H1 (cell line): Measurements from ENCODE around the gene BTRC. TPM values are rescaled to one million over a fixed set of nuclear protein-coding genes. Genes with fewer than 3 reads are reported as not detected.

ENCODE experiments used
- CTCF ChIA-PET: fragments of 300-600 bp; sonication (Branson Sonifier 250); formaldehyde crosslinking; loops from one replicate; lab custom pipeline; 2021; ENCODE audit not compliant: partially characterized antibody; lab: Charles Lee
- POLR2A ChIA-PET: fragments of 300-600 bp; sonication (Branson Sonifier 250); formaldehyde crosslinking; loops from one replicate; lab custom pipeline; 2021; ENCODE audit warnings: inconsistent platforms; ENCODE audit not compliant: partially characterized antibody; lab: Charles Lee
- DNase-seq, 2 experiments: peaks; one replicate each; pipeline versions ENCODE4 v3.0.0 to v3.0.0-alpha.2; 2010 to 2022; ENCODE audit warnings: low spot score in 2 of 2, low read depth in 1 of 2, mixed read lengths in 1 of 2
- FAIRE-seq: peaks from 2 replicates; lab custom pipeline; 2011; peaks lifted over from hg19 to GRCh38; lab: Jason Lieb, UNC
- H2AFZ ChIP-seq: 2 replicates; pipeline ENCODE4 v1.8.1; 2012; ENCODE audit warnings: low read length, inconsistent platforms
- H2AK5ac ChIP-seq: 2 replicates; pipeline ENCODE4 v1.6.1; 2013; ENCODE audit warnings: low read depth, low read length
- H2BK120ac ChIP-seq: replicated peaks from 2 replicates; pipeline ENCODE3; 2013; ENCODE audit warnings: low read depth, low read length, inconsistent platforms
- H2BK12ac ChIP-seq: 2 replicates; pipeline ENCODE4 v1.6.1; 2013; ENCODE audit warnings: low read depth, low read length
- H2BK15ac ChIP-seq: 2 replicates; pipeline ENCODE4 v1.6.1; 2013; ENCODE audit warnings: low read length
- H2BK20ac ChIP-seq: 2 replicates; pipeline ENCODE4 v1.6.1; 2013; ENCODE audit warnings: low read length
- H2BK5ac ChIP-seq: 2 replicates; pipeline ENCODE4 v1.6.1; 2013; ENCODE audit warnings: low read depth, low read length
- H3K14ac ChIP-seq: 2 replicates; pipeline ENCODE4 v1.6.1; 2013; ENCODE audit warnings: inconsistent platforms; ENCODE audit not compliant: insufficient read length
- H3K18ac ChIP-seq: 2 replicates; pipeline ENCODE4 v1.6.1; 2013; ENCODE audit warnings: low read length; ENCODE audit errors: extremely low read depth
- H3K23ac ChIP-seq: 2 replicates; pipeline ENCODE4 v1.6.1; 2013; ENCODE audit warnings: inconsistent platforms; ENCODE audit not compliant: insufficient read length
- H3K23me2 ChIP-seq: 2 replicates; pipeline ENCODE4 v1.6.1; 2013; ENCODE audit warnings: low read depth, low read length
- H3K27ac ChIP-seq: 2 replicates; pipeline ENCODE4 v1.6.1; 2011; ENCODE audit warnings: low read depth, low read length, inconsistent platforms
- H3K27me3 ChIP-seq, 4 experiments: replicated peaks in 1 of 4; 1 replicate in 1 of 4; 2 replicates in 3 of 4; pipeline versions ENCODE4 v1.6.1 to v1.8.1; 2011 to 2013; ENCODE audit warnings: low read length in 3 of 4, mild to moderate bottlenecking in 3 of 4, inconsistent platforms in 2 of 4, mixed read lengths in 2 of 4, moderate library complexity in 1 of 4; ENCODE audit not compliant: control insufficient read depth in 3 of 4, insufficient read depth in 3 of 4; ENCODE audit errors: extremely low read depth in 1 of 4
- H3K36me3 ChIP-seq, 4 experiments: 2 replicates each; pipeline versions ENCODE4 v1.6.1 to v1.8.1; 2011 to 2013; ENCODE audit warnings: mild to moderate bottlenecking in 4 of 4, low read length in 3 of 4, moderate library complexity in 2 of 4, control low read depth in 1 of 4, inconsistent platforms in 1 of 4; ENCODE audit not compliant: insufficient read depth in 4 of 4, control insufficient read depth in 2 of 4
- H3K4ac ChIP-seq: replicated peaks from 2 replicates; pipeline ENCODE3; 2013; ENCODE audit warnings: low read length, low read depth, mixed read lengths, inconsistent platforms; ENCODE audit not compliant: insufficient read length
- H3K4me1 ChIP-seq, 4 experiments: replicated peaks in 1 of 4; 1 replicate in 1 of 4; 2 replicates in 3 of 4; pipeline versions ENCODE4 v1.6.1 to v1.8.1; 2011 to 2013; ENCODE audit warnings: low read length in 3 of 4, inconsistent platforms in 2 of 4, mixed read lengths in 1 of 4; ENCODE audit not compliant: insufficient read depth in 4 of 4, control insufficient read depth in 3 of 4
- H3K4me2 ChIP-seq, 2 experiments: 2 replicates each; pipeline versions ENCODE4 v1.6.1 to v1.8.1; 2011 to 2013; ENCODE audit warnings: low read depth in 2 of 2, low read length in 2 of 2, control low read depth in 1 of 2, inconsistent platforms in 1 of 2, mild to moderate bottlenecking in 1 of 2; ENCODE audit not compliant: insufficient read depth in 1 of 2
- H3K4me3 ChIP-seq, 4 experiments: fragments of 200-600, 300-600 bp in 1 of 4; sonication (generic), shearing (Covaris generic), sonication (Bioruptor Twin) in 1 of 4; 2 replicates each; pipeline versions ENCODE4 v1.5.1 to v1.8.1; 2011 to 2016; ENCODE audit warnings: low read length in 4 of 4, low read depth in 3 of 4, control low read depth in 2 of 4, inconsistent platforms in 2 of 4, mild to moderate bottlenecking in 2 of 4, mixed read lengths in 1 of 4, moderate library complexity in 1 of 4; ENCODE audit not compliant: insufficient read depth in 2 of 4; ENCODE audit errors: extremely low read depth in 1 of 4
- H3K56ac ChIP-seq: replicated peaks from 2 replicates; pipeline ENCODE3; 2013; ENCODE audit warnings: low read depth, mild to moderate bottlenecking, mixed read lengths, low read length, inconsistent platforms; ENCODE audit not compliant: insufficient read length
- H3K79me1 ChIP-seq: 2 replicates; pipeline ENCODE4 v1.6.1; 2013; ENCODE audit warnings: low read depth, low read length, control low read depth
- H3K79me2 ChIP-seq, 2 experiments: 2 replicates each; pipeline versions ENCODE4 v1.6.1 to v1.8.1; 2012 to 2013; ENCODE audit warnings: low read length in 2 of 2, mild to moderate bottlenecking in 2 of 2, inconsistent platforms in 1 of 2; ENCODE audit not compliant: insufficient read depth in 2 of 2, control insufficient read depth in 1 of 2
- H3K9ac ChIP-seq, 4 experiments: replicated peaks in 1 of 4; 1 replicate in 1 of 4; 2 replicates in 3 of 4; pipeline versions ENCODE4 v1.6.1 to v1.8.1; 2011 to 2013; ENCODE audit warnings: low read depth in 3 of 4, low read length in 3 of 4, control low read depth in 2 of 4, mild to moderate bottlenecking in 2 of 4, moderate library complexity in 2 of 4, inconsistent platforms in 1 of 4; ENCODE audit errors: extremely low read depth in 1 of 4
- H3K9me3 ChIP-seq, 2 experiments: 2 replicates each; pipeline versions ENCODE4 v1.6.1 to v1.8.1; 2012 to 2013; ENCODE audit warnings: mild to moderate bottlenecking in 2 of 2, moderate library complexity in 2 of 2, control low read depth in 1 of 2, inconsistent platforms in 1 of 2, low read depth in 1 of 2, low read length in 1 of 2, mixed read lengths in 1 of 2; ENCODE audit not compliant: insufficient read depth in 2 of 2
- H4K20me1 ChIP-seq, 2 experiments: replicated peaks in 1 of 2; 2 replicates each; pipeline versions ENCODE3 to v1.8.1; 2011 to 2013; ENCODE audit warnings: inconsistent platforms in 2 of 2, low read length in 2 of 2, mild to moderate bottlenecking in 1 of 2; ENCODE audit not compliant: insufficient read depth in 2 of 2, control insufficient read depth in 1 of 2
- H4K5ac ChIP-seq: 2 replicates; pipeline ENCODE4 v1.6.1; 2013; ENCODE audit warnings: low read length, low read depth, mixed read lengths, inconsistent platforms; ENCODE audit not compliant: insufficient read length
- H4K8ac ChIP-seq: 2 replicates; pipeline ENCODE4 v1.8.0; 2013; ENCODE audit warnings: mild to moderate bottlenecking, moderate library complexity, low read length, inconsistent platforms; ENCODE audit not compliant: insufficient read depth; ENCODE audit errors: extremely low read depth
- H4K91ac ChIP-seq: replicated peaks from 2 replicates; pipeline ENCODE3; 2013; ENCODE audit warnings: low read length, mixed read lengths, inconsistent platforms; ENCODE audit not compliant: insufficient read length
- ASH2L ChIP-seq: fragments of 200-600, 300-600 bp; sonication (generic); IDR thresholded peaks from one replicate; pipeline ENCODE4 v1.7.1; 2017; ENCODE audit warnings: low read length
- BRCA1 ChIP-seq: IDR thresholded peaks from 2 replicates; pipeline ENCODE4 v1.6.1; 2012; ENCODE audit warnings: low read depth, low read length, improper control_type of control experiment
- JUN ChIP-seq: IDR thresholded peaks from 2 replicates; pipeline ENCODE4 v1.6.1; 2011; ENCODE audit warnings: low read depth, mild to moderate bottlenecking, improper control_type of control experiment, low read length
- NRF1 ChIP-seq: IDR thresholded peaks from 2 replicates; pipeline ENCODE4 v1.6.1; 2011; ENCODE audit warnings: mild to moderate bottlenecking, low read depth, low read length, improper control_type of control experiment
- POLR2AphosphoS5 ChIP-seq: IDR thresholded peaks from 2 replicates; pipeline ENCODE4 v1.6.1; 2011; ENCODE audit warnings: low read depth, low read length
- SIN3A ChIP-seq, 2 experiments: IDR thresholded peaks in 1 of 2; conservative IDR thresholded peaks in 1 of 2; 2 replicates each; pipeline ENCODE4 v1.6.1; 2011 to 2012; ENCODE audit warnings: low read length in 2 of 2, improper control_type of control experiment in 1 of 2, low read depth in 1 of 2, mild to moderate bottlenecking in 1 of 2
- SP2 ChIP-seq: IDR thresholded peaks from 2 replicates; pipeline ENCODE4 v1.6.1; 2012; ENCODE audit warnings: mild to moderate bottlenecking, low read length, inconsistent platforms
- TCF12 ChIP-seq: IDR thresholded peaks from 2 replicates; pipeline ENCODE4 v1.6.1; 2011; ENCODE audit warnings: low read depth, mild to moderate bottlenecking, low read length
- TEAD4 ChIP-seq: IDR thresholded peaks from 2 replicates; pipeline ENCODE4 v1.6.1; 2012; ENCODE audit warnings: low read depth, low read length, inconsistent platforms, mixed read lengths
- YY1 ChIP-seq: IDR thresholded peaks from 2 replicates; pipeline ENCODE4 v1.6.1; 2011; ENCODE audit warnings: low read depth, mild to moderate bottlenecking, low read length
- WGBS, 2 experiments: shearing (Covaris generic) in 1 of 2; methylation state at CpG; one replicate each; pipeline versions ENCODE4 v1.1.6 to v1.1.7; 2013 to 2015; ENCODE audit warnings: low lambda C conversion rate in 2 of 2, mixed read lengths in 2 of 2, inconsistent platforms in 1 of 2, low coverage in 1 of 2, missing lambda C conversion rate in 1 of 2; ENCODE audit not compliant: insufficient replicate concordance in 2 of 2, insufficient coverage in 1 of 2, insufficient read length in 1 of 2; ENCODE audit errors: extremely low coverage in 1 of 2, missing lambda C conversion rate in 1 of 2; 5-methylcytosine and 5-hydroxymethylcytosine counted together
- polyA plus RNA-seq, 7 experiments: library from polyadenylated mRNA; depleted of rRNA in 3 of 7; stranded (reverse) in 5 of 7; unstranded in 2 of 7; fragments of >200 nt in 5 of 7; fragments of 200-250 nt in 2 of 7; gene quantifications; 1 replicate in 5 of 7; 2 replicates in 1 of 7; 4 replicates in 1 of 7; pipeline versions ENCODE4 v1.2.1 to v1.2.3, GENCODE V29; 2011 to 2013; ENCODE audit warnings: missing spikeins in 2 of 7, mixed read lengths in 2 of 7
- total RNA-seq: library from RNA; stranded (reverse); fragmentation: NEBNext Ultra II Directional; extraction: Animal tissue kit (Norgen Biotek cat#: 25700); gene quantifications from 2 replicates; pipeline ENCODE4 v1.2.1, GENCODE V29; 2021

The BTRC gene
- total and polyA plus RNA-seq, 2 of the 8 experiments (the other 6 are each of a cell fraction or from before 2014, with no cell fraction given): 9.9 to 24.7 TPM

DNA sequence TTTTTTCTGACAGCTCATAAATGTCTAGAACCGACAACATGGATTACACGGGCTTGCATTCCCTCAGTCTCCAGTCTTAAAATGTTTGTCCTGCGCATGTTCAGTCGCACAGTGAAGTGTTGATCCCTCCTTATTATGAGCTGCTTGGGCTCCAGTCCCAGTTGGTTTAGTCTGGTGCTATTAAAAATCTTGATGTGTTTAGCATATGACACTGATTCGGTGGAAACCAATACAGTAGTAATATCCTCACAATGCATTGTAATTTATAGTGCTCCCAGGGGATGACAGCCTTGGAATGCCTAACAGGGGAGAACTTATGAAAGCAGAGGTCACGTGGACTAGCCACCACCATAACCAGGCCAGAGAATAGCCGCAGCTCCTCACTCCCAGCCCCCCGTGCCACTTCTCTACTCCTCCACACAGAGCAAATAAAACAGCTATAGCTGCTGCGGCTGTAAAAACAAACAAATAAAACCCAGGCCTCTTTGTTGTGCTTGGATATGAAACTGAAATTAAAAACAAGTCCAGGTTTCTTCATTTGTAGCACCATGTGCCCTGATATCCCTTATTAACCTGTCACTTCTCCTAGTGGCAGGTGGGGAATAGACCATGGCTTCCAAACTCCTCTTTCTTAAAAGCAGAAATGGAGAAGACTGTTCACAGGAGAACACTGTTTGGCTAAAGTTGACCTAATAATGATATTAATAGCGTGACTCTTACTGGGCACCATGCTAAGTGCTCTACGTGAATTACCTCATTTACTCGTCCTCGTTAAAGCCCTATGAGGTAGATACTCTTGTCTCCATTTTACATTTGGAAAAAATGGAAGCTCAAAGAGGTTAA, 241.8 kb downstream of the BTRC start:
- no peaks in the 10 kb centered on the region; a peak in 1 of 8 replicates for H3K36me3 ChIP-seq
- no peak overlapping the region for H2BK20ac ChIP-seq
- H2BK12ac ChIP-seq: no peak overlapping the region
- CTCF ChIA-PET: interaction anchor here (0.6 to 17.3 kb wide), 11 partner anchors 10 to 465 kb away, joined by 3 to 246 read pairs (median 4); partner anchors contain the start of gene NPM3
- no peak overlapping the region for H4K8ac ChIP-seq
- H3K4ac ChIP-seq: no peak overlapping the region
- no peaks in the 10 kb centered on the region for H3K23me2 ChIP-seq
- no peak overlapping the region for H2BK15ac ChIP-seq
- H3K4me2 ChIP-seq: no peak overlapping the region
- no peaks in the 10 kb centered on the region for H3K9me3 ChIP-seq
- POLR2A ChIA-PET: interaction anchor here (1.4 to 2.0 kb wide), 3 partner anchors 8 to 99 kb away, joined by 4 to 5 read pairs (median 4); partner anchors contain the start of genes DPCD, FBXW4 and POLL
- peaks cover 0 to 1% (median 0%) of the 10 kb centered on the region in 4 experiments; a peak in 2 of 7 replicates for H3K4me1 ChIP-seq
- H3K4me3 ChIP-seq: no peak overlapping the region
- no peak overlapping the region for H3K27ac ChIP-seq
- no peak overlapping the region for H2AK5ac ChIP-seq
- FAIRE-seq: no peak
- H3K9ac ChIP-seq: no peak overlapping the region
- H4K91ac ChIP-seq: no peak overlapping the region
- H2BK120ac ChIP-seq: no peak overlapping the region
- no peaks in the 10 kb centered on the region for H3K79me1 ChIP-seq
- DNase-seq: no peak
- H4K5ac ChIP-seq: no peak overlapping the region
- no peak overlapping the region for H3K18ac ChIP-seq
- no peaks in the 10 kb centered on the region for H3K27me3 ChIP-seq
- H3K23ac ChIP-seq: no peak overlapping the region
- WGBS, 2 experiments: 88% methylated on average over 13 of the region's 13 CpGs; no CpG with 5 or more reads in 1 of the 2 experiments
- H4K20me1 ChIP-seq: no peaks in the 10 kb centered on the region
- H3K79me2 ChIP-seq: no peaks in the 10 kb centered on the region
- no peak overlapping the region for H3K14ac ChIP-seq
- H2BK5ac ChIP-seq: no peak overlapping the region
- TF ChIP-seq NRF1 (no peak), TEAD4 (no peak), JUN (no peak), SP2 (no peak), SIN3A (conservative IDR thresholded peaks at IDR 0.05 in 1 of 2, IDR thresholded peaks at IDR 0.05 in 1 of 2; ENCODE audit: low read depth in 1 of 2, low read length in 2 of 2) (no peak), ASH2L (no peak), TCF12 (no peak), BRCA1 (no peak), YY1 (no peak), POLR2AphosphoS5 (no peak)
- H2AFZ ChIP-seq: no peak overlapping the region
- H3K56ac ChIP-seq: no peak overlapping the region
